Adrenal gland (tissue), 12 donors: ENCODE measurements around the gene LYPD6B. TPM values are rescaled to one million over a fixed set of nuclear protein-coding genes. Genes with fewer than 3 reads are reported as not detected.

Experiments used
- DNase-seq, 7 donors: peaks; one replicate each; pipeline ENCODE4 v3.0.0-alpha.2; 2019 to 2020
- H3K27ac ChIP-seq, 5 donors: fragments of 200-600 bp; sonication (generic) in 4 of 5; 1 replicate in 3 of 5; 2 replicates in 2 of 5; pipeline versions ENCODE4 v1.5.1 to v1.8.0; 2016 to 2020; ENCODE audit warnings: mild to moderate bottlenecking in 1 of 5
- H3K27me3 ChIP-seq: fragments of 200-600 bp; 2 replicates; pipeline ENCODE4 v1.8.0; 2021
- H3K36me3 ChIP-seq, 2 donors: fragments of 200-600 bp; replicated peaks in 1 of 2; 1 replicate in 1 of 2; 2 replicates in 1 of 2; pipeline versions ENCODE4 v1.5.1 to v1.8.0; 2018 to 2022
- H3K4me1 ChIP-seq, 2 donors: fragments of 200-600 bp; replicated peaks in 1 of 2; 1 replicate in 1 of 2; 2 replicates in 1 of 2; pipeline versions ENCODE4 v1.5.1 to v1.8.0; 2018 to 2021
- H3K4me3 ChIP-seq, 4 donors: fragments of 200-600 bp; sonication (generic) in 3 of 4; one replicate each; pipeline ENCODE4 v1.5.1; 2016 to 2018
- H3K9me3 ChIP-seq, 3 donors: fragments of 200-600 bp; sonication (generic) in 1 of 3; replicated peaks in 1 of 3; 1 replicate in 2 of 3; 2 replicates in 1 of 3; pipeline versions ENCODE4 v1.5.1 to v1.8.0; 2016 to 2021
- CTCF ChIP-seq, 6 experiments: fragments of 450-650 bp in 4 of 6; fragments of 200-600 bp in 2 of 6; sonication (generic) in 1 of 6; IDR thresholded peaks; 1 replicate in 5 of 6; 2 replicates in 1 of 6; pipeline versions ENCODE4 v1.5.1 to v1.8.0; 2016 to 2021; ENCODE audit warnings: antibody characterized with exemption in 6 of 6, mild to moderate bottlenecking in 2 of 6, moderate library complexity in 1 of 6
- POLR2A ChIP-seq, 2 donors: fragments of 450-650 bp; IDR thresholded peaks; one replicate each; pipeline ENCODE4 v1.6.1; 2017; ENCODE audit warnings: antibody characterized with exemption in 2 of 2, mild to moderate bottlenecking in 2 of 2, moderate library complexity in 1 of 2
- WGBS, 4 donors: extraction: QIAGEN DNeasy Blood & Tissue Kit in 2 of 4; methylation state at CpG; one replicate each; pipeline versions ENCODE4 v1.1.5 to v1.1.7; 2013 to 2017; 5-methylcytosine and 5-hydroxymethylcytosine counted together
- intact Hi-C, 2 donors: fragments of 100-400 bp; cut with DNase I; formaldehyde crosslinking; loops; one replicate each; pipeline versions ENCODE4 v1.14.1 to v1.15.0; 2022 to 2023
- polyA plus RNA-seq, 3 donors: library from polyadenylated mRNA; stranded (reverse); fragments of 200-250 nt in 2 of 3; fragments of 350-450 nt in 1 of 3; fragmentation: Illumina TruSeq in 1 of 3; extraction: RNeasy Lipid Tissue Mini Kit (QIAGEN cat#74804) in 1 of 3; gene quantifications; one replicate each; pipeline ENCODE4 v1.2.3, GENCODE V29; 2013 to 2014
- total RNA-seq, 9 donors: library from RNA; depleted of rRNA in 4 of 9; stranded (reverse); fragments of >200 nt in 4 of 9; fragments of 120-200 nt in 1 of 9; fragmentation: NEBNext Ultra II Directional in 1 of 9; extraction: Animal tissue kit (Norgen Biotek cat#: 25700) in 1 of 9; gene quantifications; one replicate each; pipeline versions ENCODE4 v1.1.0 to v1.2.4, GENCODE V29; 2013 to 2023
- donor health status: healthy with polysubstance abuse.
- donor health status: Bipolar disorder and iron deficiency.
- donor health status: DM: yes; HTN: yes; CAD: no.
- donor health status: DM: no; HTN: no; CAD: no.
- donor health status: DM: no; HTN: no; CAD: no.
- donor health status: DM: yes; HTN: yes; CAD: no.

Gene LYPD6B
- total and polyA plus RNA-seq, 12 donors, result 0.15 to 0.98 (median 0.50) TPM; not detected in 2

GRCh38 chr2:149062531-149062930 is 24.0 kb downstream of the LYPD6B start:
- intact Hi-C loops, result no loop called here
- 73 to 77% (median 74%) methylated on average over 3 of the region's 3 CpGs for WGBS, 4 donors
- Histone ChIP-seq H3K36me3 (no peaks in the 10 kb centered on the region), H3K27ac (no peak overlapping the region), H3K9me3 (no peaks in the 10 kb centered on the region), H3K4me1 (no peaks in the 10 kb centered on the region), H3K27me3 (no peaks in the 10 kb centered on the region), H3K4me3 (no peak overlapping the region)
- DNase-seq, result no peak
- TF ChIP-seq POLR2A (IDR thresholded peaks at IDR 0.05) (no peak), CTCF (IDR thresholded peaks at IDR 0.05) (no peak)

GRCh38 chr2:149063177-149063576 is 24.7 kb downstream of the LYPD6B start:
- no peaks in the 10 kb centered on the region for H3K4me1 ChIP-seq
- DNase-seq, result no peak
- 76 to 81% (median 79%) methylated on average over 4 of the region's 4 CpGs for WGBS, 4 donors
- H3K36me3 ChIP-seq, result no peaks in the 10 kb centered on the region
- H3K27me3 ChIP-seq, result no peaks in the 10 kb centered on the region
- intact Hi-C loops, result no loop called here
- H3K27ac ChIP-seq, result no peak overlapping the region
- TF ChIP-seq CTCF (IDR thresholded peaks at IDR 0.05) (no peak), POLR2A (IDR thresholded peaks at IDR 0.05) (no peak)
- no peaks in the 10 kb centered on the region for H3K9me3 ChIP-seq
- no peak overlapping the region for H3K4me3 ChIP-seq

GRCh38 chr2:149064365-149064841 is 25.9 kb downstream of the LYPD6B start:
- H3K27me3 ChIP-seq, result no peaks in the 10 kb centered on the region
- H3K36me3 ChIP-seq, result no peaks in the 10 kb centered on the region
- 43 to 55% (median 52%) methylated on average over 3 of the region's 3 CpGs for WGBS, 4 donors
- intact Hi-C loops, result no loop called here
- no peaks in the 10 kb centered on the region for H3K4me1 ChIP-seq
- H3K27ac ChIP-seq, result no peak overlapping the region
- TF ChIP-seq POLR2A (IDR thresholded peaks at IDR 0.05) (no peak), CTCF (IDR thresholded peaks at IDR 0.05) (no peak)
- no peak overlapping the region for H3K4me3 ChIP-seq
- no peaks in the 10 kb centered on the region for H3K9me3 ChIP-seq
- no peak for DNase-seq

GRCh38 chr2:149064856-149065630 is 26.5 kb downstream of the LYPD6B start:
- Histone ChIP-seq H3K9me3 (no peaks in the 10 kb centered on the region), H3K27ac (no peak overlapping the region), H3K36me3 (no peaks in the 10 kb centered on the region), H3K4me3 (no peak overlapping the region), H3K27me3 (no peaks in the 10 kb centered on the region), H3K4me1 (no peaks in the 10 kb centered on the region)
- TF ChIP-seq CTCF (IDR thresholded peaks at IDR 0.05), result no peak
- TF ChIP-seq POLR2A (IDR thresholded peaks at IDR 0.05), result no peak
- DNase-seq, result no peak
- intact Hi-C loops, result no loop called here
- 70 to 84% (median 78%) methylated on average over 5 of the region's 5 CpGs for WGBS, 4 donors
